Tibial artery (tissue), 4 donors: Measurements from ENCODE around the gene CDH18.

Experiments
- DNase-seq, 2 donors: peaks; one replicate each; pipeline ENCODE4 v3.0.0-alpha.2; 2019
- H3K27ac ChIP-seq, 2 donors: fragments of 200-600 bp; sonication (generic) in 1 of 2; 1 replicate in 1 of 2; 2 replicates in 1 of 2; pipeline ENCODE4 v1.5.1; 2018 to 2019; ENCODE audit warnings: mild to moderate bottlenecking in 1 of 2
- H3K27me3 ChIP-seq, 2 donors: fragments of 200-600 bp; sonication (generic) in 1 of 2; one replicate each; pipeline versions ENCODE4 v1.5.1 to v1.6.0; 2016 to 2019
- H3K36me3 ChIP-seq, 3 donors: fragments of 200-600 bp; sonication (generic) in 2 of 3; one replicate each; pipeline ENCODE4 v1.5.1; 2016 to 2019; ENCODE audit warnings: mild to moderate bottlenecking in 2 of 3
- H3K4me1 ChIP-seq, 4 donors: fragments of 200-600 bp; sonication (generic) in 2 of 4; 1 replicate in 3 of 4; 2 replicates in 1 of 4; pipeline ENCODE4 v1.5.1; 2016 to 2019
- H3K4me3 ChIP-seq, 2 donors: fragments of 200-600 bp; sonication (generic) in 1 of 2; 1 replicate in 1 of 2; 2 replicates in 1 of 2; pipeline ENCODE4 v1.5.1; 2018 to 2019; ENCODE audit warnings: mild to moderate bottlenecking in 2 of 2
- H3K9me3 ChIP-seq, 3 donors: fragments of 200-600 bp; sonication (generic) in 1 of 3; one replicate each; pipeline ENCODE4 v1.5.1; 2016 to 2019
- CTCF ChIP-seq, 2 experiments: fragments of 200-600 bp in 1 of 2; fragments of 450-650 bp in 1 of 2; IDR thresholded peaks; one replicate each; pipeline ENCODE4 v1.5.1; 2017 to 2019; ENCODE audit warnings: antibody characterized with exemption in 2 of 2, mild to moderate bottlenecking in 1 of 2, moderate library complexity in 1 of 2
- intact Hi-C: fragments of 100-400 bp; cut with DNase I; formaldehyde crosslinking; loops from one replicate; pipeline ENCODE4 v1.15.0; 2023; ENCODE audit warnings: low total_unique reads

CDH18 gene

DNA sequence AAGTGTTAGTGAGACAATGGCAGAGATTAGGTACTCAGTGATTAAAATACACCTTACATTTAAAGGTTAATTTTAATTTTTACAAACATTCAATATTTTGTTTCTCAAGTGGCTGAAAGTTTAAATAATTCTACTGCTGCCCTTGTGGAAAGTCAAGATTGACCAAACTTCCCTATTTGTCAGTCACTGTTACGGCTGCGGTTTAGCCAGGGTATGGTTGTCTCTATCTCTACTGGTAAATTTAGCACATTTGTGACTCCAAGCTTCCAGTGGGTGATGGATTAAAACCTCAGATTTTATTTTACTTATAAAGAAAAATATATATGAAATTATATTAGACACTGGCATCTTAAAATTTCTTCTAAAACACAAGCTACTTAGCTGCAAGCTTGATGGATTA is 368.4 kb downstream of the CDH18 start:
- no peak for DNase-seq
- no peaks in the 10 kb centered on the region for H3K4me1 ChIP-seq
- no peaks in the 10 kb centered on the region for H3K27me3 ChIP-seq
- intact Hi-C loops, result no loop called here
- no peaks in the 10 kb centered on the region for H3K9me3 ChIP-seq
- TF ChIP-seq CTCF (IDR thresholded peaks at IDR 0.05), result no peak
- no peaks in the 10 kb centered on the region for H3K36me3 ChIP-seq
- H3K4me3 ChIP-seq, result no peak overlapping the region
- H3K27ac ChIP-seq, result no peak overlapping the region

- H3K9me3 ChIP-seq, result no peaks in the 10 kb centered on the region
- intact Hi-C loops, result no loop called here
- no peak for DNase-seq
- no peak overlapping the region for H3K4me3 ChIP-seq
- H3K27me3 ChIP-seq, result no peaks in the 10 kb centered on the region
- no peak overlapping the region for H3K27ac ChIP-seq
- no peak for TF ChIP-seq CTCF (IDR thresholded peaks at IDR 0.05)
- H3K4me1 ChIP-seq, result no peaks in the 10 kb centered on the region
- H3K36me3 ChIP-seq, result no peaks in the 10 kb centered on the region
Observed at GRCh38 chr5:19616701-19617215, 371.2 kb downstream of the CDH18 start.

DNA sequence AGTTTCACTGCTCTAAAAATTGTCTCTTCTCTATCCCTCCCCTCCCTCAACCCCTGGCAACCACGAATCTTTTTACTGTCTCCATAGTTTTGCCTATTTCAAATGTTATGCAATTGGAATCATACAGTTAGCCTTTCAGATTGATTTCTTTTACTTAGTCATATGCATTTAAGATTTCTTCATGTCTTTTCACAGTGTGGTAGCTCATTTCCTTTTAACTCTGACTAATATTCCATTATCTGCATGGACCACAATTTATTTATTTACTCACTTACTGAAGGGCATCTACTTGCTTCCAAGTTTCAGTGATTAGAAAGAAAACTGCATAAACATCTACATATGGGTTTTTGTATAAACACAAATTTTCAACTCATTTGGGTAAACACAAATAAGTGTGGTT is 372.3 kb downstream of the CDH18 start:
- DNase-seq, result no peak
- intact Hi-C loops, result no loop called here
- H3K36me3 ChIP-seq, result no peaks in the 10 kb centered on the region
- H3K4me1 ChIP-seq, result no peaks in the 10 kb centered on the region
- H3K27me3 ChIP-seq, result no peaks in the 10 kb centered on the region
- H3K27ac ChIP-seq, result no peak overlapping the region
- no peak for TF ChIP-seq CTCF (IDR thresholded peaks at IDR 0.05)
- no peaks in the 10 kb centered on the region for H3K9me3 ChIP-seq
- H3K4me3 ChIP-seq, result no peak overlapping the region

DNA sequence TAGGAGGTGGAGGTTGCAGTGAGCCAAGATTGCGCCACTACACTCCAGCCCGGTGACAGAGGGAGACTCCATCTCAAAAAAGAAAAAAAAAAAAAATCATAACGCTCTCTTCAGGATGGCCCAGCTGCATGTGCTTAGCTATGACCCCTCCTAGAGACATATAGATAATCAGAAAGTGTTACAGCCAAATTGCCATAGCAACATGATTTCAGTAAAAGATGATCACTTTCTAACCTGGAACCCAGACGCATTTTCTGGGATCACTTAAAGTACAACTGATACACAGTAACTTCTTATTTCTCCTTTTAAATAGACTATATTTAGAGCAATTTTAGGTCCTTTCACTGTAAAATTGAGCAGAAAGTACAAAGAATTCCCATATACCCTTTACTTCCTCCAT is 372.9 kb downstream of the CDH18 start:
- H3K27ac ChIP-seq, result no peak overlapping the region
- H3K36me3 ChIP-seq, result no peaks in the 10 kb centered on the region
- no peak for TF ChIP-seq CTCF (IDR thresholded peaks at IDR 0.05)
- intact Hi-C loops, result no loop called here
- no peak overlapping the region for H3K4me3 ChIP-seq
- no peaks in the 10 kb centered on the region for H3K27me3 ChIP-seq
- no peaks in the 10 kb centered on the region for H3K4me1 ChIP-seq
- no peak for DNase-seq
- no peaks in the 10 kb centered on the region for H3K9me3 ChIP-seq

DNA sequence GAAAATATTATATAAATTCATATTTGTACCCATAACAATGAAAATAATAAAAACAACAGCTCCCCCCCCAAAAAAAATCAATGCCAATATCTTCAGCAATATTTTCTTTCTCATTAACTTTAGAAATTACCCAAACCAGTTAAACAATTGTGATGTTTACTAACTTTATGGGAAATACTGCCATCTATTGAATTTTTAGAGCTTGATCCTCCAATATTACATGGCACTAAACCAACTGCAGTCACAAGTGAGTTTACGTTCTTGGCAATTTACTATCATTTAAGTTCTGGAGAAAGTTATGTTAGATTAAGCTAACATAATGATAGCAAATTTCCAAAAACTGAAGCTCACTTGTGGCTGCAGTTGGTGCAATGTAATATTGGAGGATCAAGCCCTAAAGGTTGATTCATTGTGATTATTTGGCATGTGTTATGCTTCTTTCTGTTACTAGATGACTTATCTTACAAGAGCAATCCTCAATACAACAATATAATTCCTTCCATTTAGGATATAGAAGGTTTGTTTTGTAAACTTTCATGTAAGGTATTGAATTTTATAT is 379.5 kb downstream of the CDH18 start:
- Histone ChIP-seq H3K27me3 (no peaks in the 10 kb centered on the region), H3K4me3 (no peak overlapping the region), H3K4me1 (no peaks in the 10 kb centered on the region), H3K27ac (no peak overlapping the region), H3K36me3 (no peaks in the 10 kb centered on the region), H3K9me3 (no peaks in the 10 kb centered on the region)
- DNase-seq, result no peak
- no peak for TF ChIP-seq CTCF (IDR thresholded peaks at IDR 0.05)
- intact Hi-C loops, result no loop called here
